Keratinocyte (primary cell): ENCODE results near the gene SCAMP2. TPM values are rescaled to one million over a fixed set of nuclear protein-coding genes. Genes with fewer than 3 reads are reported as not detected.

Source experiments
- DNase-seq: peaks from one replicate; pipeline ENCODE4 v3.0.0-alpha.2; 2011; ENCODE audit warnings: low read depth, missing footprints, low spot score
- FAIRE-seq: peaks from 2 replicates; lab custom pipeline; 2011; peaks lifted over from hg19 to GRCh38; lab: Jason Lieb, UNC
- H2AFZ ChIP-seq: 2 replicates; pipeline ENCODE4 v1.6.0; 2012; ENCODE audit warnings: low read length, control low read depth, inconsistent platforms; ENCODE audit not compliant: control insufficient read depth
- H3K27ac ChIP-seq: 2 replicates; pipeline ENCODE4 v1.5.1; 2011; ENCODE audit warnings: low read length; ENCODE audit not compliant: control insufficient read depth, insufficient read depth
- H3K27me3 ChIP-seq: 3 replicates; pipeline ENCODE4 v1.6.0; 2011; ENCODE audit warnings: low read length; ENCODE audit not compliant: control insufficient read depth, insufficient read depth; ENCODE audit errors: extremely low read depth
- H3K36me3 ChIP-seq, 2 experiments: 2 replicates in 1 of 2; 3 replicates in 1 of 2; pipeline ENCODE4 v1.5.1; 2011; ENCODE audit warnings: low read length in 2 of 2, mild to moderate bottlenecking in 1 of 2; ENCODE audit not compliant: control insufficient read depth in 2 of 2, insufficient read depth in 2 of 2; ENCODE audit errors: extremely low read depth in 1 of 2
- H3K4me1 ChIP-seq: 3 replicates; pipeline ENCODE4 v1.5.1; 2011; ENCODE audit warnings: low read length; ENCODE audit not compliant: control insufficient read depth, insufficient read depth; ENCODE audit errors: extremely low read depth
- H3K4me2 ChIP-seq: 3 replicates; pipeline ENCODE4 v1.6.0; 2011; ENCODE audit warnings: low read depth, low read length; ENCODE audit not compliant: control insufficient read depth, insufficient read depth; ENCODE audit errors: extremely low read depth
- H3K4me3 ChIP-seq, 3 experiments: fragments of 200-600 bp in 1 of 3; sonication (generic) in 1 of 3; 2 replicates in 2 of 3; 3 replicates in 1 of 3; pipeline ENCODE4 v1.5.1; 2011 to 2016; ENCODE audit warnings: low read length in 3 of 3, mild to moderate bottlenecking in 3 of 3, control low read depth in 2 of 3, inconsistent platforms in 1 of 3, low read depth in 1 of 3, mixed read lengths in 1 of 3, mixed run types in 1 of 3, moderate library complexity in 1 of 3; ENCODE audit not compliant: control insufficient read depth in 2 of 3, insufficient read depth in 2 of 3; ENCODE audit errors: extremely low read depth in 1 of 3
- H3K79me2 ChIP-seq: 2 replicates; pipeline ENCODE4 v1.6.0; 2012; ENCODE audit warnings: low read length; ENCODE audit not compliant: control insufficient read depth, insufficient read depth
- H3K9ac ChIP-seq: 3 replicates; pipeline ENCODE4 v1.6.0; 2011; ENCODE audit warnings: low read length; ENCODE audit not compliant: control insufficient read depth, insufficient read depth; ENCODE audit errors: extremely low read depth
- H3K9me1 ChIP-seq: 3 replicates; pipeline ENCODE4 v1.6.0; 2011; ENCODE audit warnings: low read length; ENCODE audit not compliant: control insufficient read depth, insufficient read depth; ENCODE audit errors: extremely low read depth
- H3K9me3 ChIP-seq: 2 replicates; pipeline ENCODE4 v1.5.1; 2012; ENCODE audit warnings: low read depth, low read length; ENCODE audit not compliant: control insufficient read depth
- H4K20me1 ChIP-seq: 3 replicates; pipeline ENCODE4 v1.6.0; 2011; ENCODE audit warnings: low read length; ENCODE audit not compliant: control insufficient read depth, insufficient read depth; ENCODE audit errors: extremely low read depth
- CTCF ChIP-seq, 3 experiments: IDR thresholded peaks in 1 of 3; conservative IDR thresholded peaks in 1 of 3; optimal IDR thresholded peaks in 1 of 3; 2 replicates in 2 of 3; 3 replicates in 1 of 3; pipeline versions ENCODE3 to v1.5.1; 2011; ENCODE audit warnings: low read length in 3 of 3, mild to moderate bottlenecking in 3 of 3, moderate library complexity in 2 of 3, control low read depth in 1 of 3, inconsistent platforms in 1 of 3; ENCODE audit not compliant: insufficient read depth in 2 of 3; ENCODE audit errors: extremely low read depth in 1 of 3
- EZH2 ChIP-seq: IDR thresholded peaks from one replicate; pipeline ENCODE4 v1.6.1; 2012; ENCODE audit warnings: inconsistent platforms, mild to moderate bottlenecking, low read length, moderate library complexity
- dilution Hi-C: fragments of 300-500 bp; cut with MboI; formaldehyde crosslinking; loops from one replicate; pipeline ENCODE4 v1.7.0; 2020; ENCODE audit warnings: low sequenced_read_pairs; ENCODE audit not compliant: extremely low pct_ligation_motif_present
- polyA plus RNA-seq, 5 experiments: library from polyadenylated mRNA; depleted of rRNA in 3 of 5; stranded (reverse) in 3 of 5; stranded (forward) in 1 of 5; unstranded in 1 of 5; fragments of >200 nt; gene quantifications; 1 replicate in 1 of 5; 2 replicates in 3 of 5; 3 replicates in 1 of 5; pipeline versions ENCODE4 v1.2.1 to v1.2.3, GENCODE V29; 2011 to 2012; ENCODE audit warnings: missing spikeins in 2 of 5, low read depth in 1 of 5, low replicate concordance in 1 of 5

The SCAMP2 gene
- polyA plus RNA-seq, 1 donor (not counting 4 experiments of a cell fraction or from before 2014, with no cell fraction given): 72.8 TPM

GRCh38 chr15:74800559-74801094 lies 72.5 kb downstream of the SCAMP2 start:
- dilution Hi-C loops: no loop called here
- no peak for TF ChIP-seq EZH2
- no peak for TF ChIP-seq CTCF (optimal IDR thresholded peaks at IDR 0.05 in 1 of 3, IDR thresholded peaks at IDR 0.05 in 1 of 3, conservative IDR thresholded peaks at IDR 0.05 in 1 of 3; ENCODE audit: extremely low read depth in 1 of 3, insufficient read depth in 2 of 3, low read length in 3 of 3)
- H4K20me1 ChIP-seq: peaks cover under 1% of the 10 kb centered on the region
- no peak overlapping the region for H3K9ac ChIP-seq
- peaks cover 24% of the 10 kb centered on the region for H3K79me2 ChIP-seq
- H3K27ac ChIP-seq: no peak overlapping the region
- no peaks in the 10 kb centered on the region for H3K9me3 ChIP-seq
- H3K36me3 ChIP-seq: peaks cover 31 to 37% of the 10 kb centered on the region in 2 experiments
- H3K4me1 ChIP-seq: peaks cover 19% of the 10 kb centered on the region
- FAIRE-seq (no peak), DNase-seq (no peak)
- H3K4me2 ChIP-seq: no peak overlapping the region
- H3K4me3 ChIP-seq: no peak overlapping the region
- no peak overlapping the region for H2AFZ ChIP-seq
- H3K27me3 ChIP-seq: no peaks in the 10 kb centered on the region
- H3K9me1 ChIP-seq: peaks cover 2% of the 10 kb centered on the region

- DNase-seq: peak; percentile 93
- peaks cover 4% of the 10 kb centered on the region for H3K9me1 ChIP-seq
- peaks cover 31 to 37% of the 10 kb centered on the region in 2 experiments for H3K36me3 ChIP-seq
- H4K20me1 ChIP-seq: peaks cover 3% of the 10 kb centered on the region
- H3K4me3 ChIP-seq: peak overlapping the region in 2 of 3 experiments; percentile 22 to 57
- peak overlapping the region; percentile 85 for H3K9ac ChIP-seq
- peak overlapping the region; percentile 98 for H3K27ac ChIP-seq
- no peaks in the 10 kb centered on the region for H3K9me3 ChIP-seq
- peak overlapping the region; percentile 69 for H2AFZ ChIP-seq
- H3K79me2 ChIP-seq: peaks cover 30% of the 10 kb centered on the region
- dilution Hi-C loops: no loop called here
- H3K4me2 ChIP-seq: peak overlapping the region; percentile 87
- peak; percentile 99 for FAIRE-seq
- H3K27me3 ChIP-seq: no peaks in the 10 kb centered on the region
- H3K4me1 ChIP-seq: peaks cover 25% of the 10 kb centered on the region
- TF ChIP-seq EZH2: no peak
- peak; percentile 98 to 99 (median 99) for TF ChIP-seq CTCF (optimal IDR thresholded peaks at IDR 0.05 in 1 of 3, IDR thresholded peaks at IDR 0.05 in 1 of 3, conservative IDR thresholded peaks at IDR 0.05 in 1 of 3; ENCODE audit: extremely low read depth in 1 of 3, insufficient read depth in 2 of 3, low read length in 3 of 3)
Measured at GRCh38 chr15:74799856-74800558, 73.2 kb downstream of the SCAMP2 start.
